SK-N-SH (cell line): ENCODE data around the gene CTF1. TPM values are rescaled to one million over a fixed set of nuclear protein-coding genes. Genes with fewer than 3 reads are reported as not detected.
A peak's percentile ranks its signal among the peaks of the same experiment; 100 is the strongest.

Experiments
- CTCF ChIA-PET: fragments of 300-600, 350-600 bp; formaldehyde crosslinking; extraction: SDS; loops from one replicate; lab custom pipeline; 2021; lab: Yijun Ruan, JAX
- POLR2A ChIA-PET: fragments of 350-600 bp; sonication (Branson Sonifier 250); formaldehyde crosslinking; extraction: SDS; loops from one replicate; lab custom pipeline; 2020; ENCODE audit warnings: antibody characterized with exemption, inconsistent platforms; lab: Yijun Ruan, JAX
- DNase-seq: peaks from one replicate; pipeline ENCODE4 v3.0.0; 2012
- H2AFZ ChIP-seq: fragments of 200-600 bp; sonication (generic); 2 replicates; pipeline ENCODE4 v1.8.1; 2016; ENCODE audit warnings: antibody characterized with exemption, mild to moderate bottlenecking, low read depth
- H3F3A ChIP-seq: fragments of 200-600 bp; sonication (generic); replicated peaks from 2 replicates; pipeline ENCODE3; 2016; ENCODE audit warnings: antibody characterized with exemption, mild to moderate bottlenecking; ENCODE audit not compliant: insufficient read depth
- H3K27ac ChIP-seq, 2 experiments: fragments of 200-500 bp in 1 of 2; fragments of 200-600 bp in 1 of 2; sonication (Bioruptor generic) in 1 of 2; sonication (generic), shearing (Covaris generic) in 1 of 2; 2 replicates each; pipeline versions ENCODE4 v1.5.1 to v1.6.1; 2014 to 2016; ENCODE audit warnings: low read depth in 2 of 2, inconsistent platforms in 1 of 2, low read length in 1 of 2, mild to moderate bottlenecking in 1 of 2, mixed read lengths in 1 of 2
- H3K27me3 ChIP-seq: fragments of 200-600 bp; sonication (generic), shearing (Covaris generic); 2 replicates; pipeline ENCODE4 v1.6.1; 2016; ENCODE audit warnings: mixed run types; ENCODE audit not compliant: insufficient read depth
- H3K36me3 ChIP-seq, 2 experiments: fragments of 200-500 bp in 1 of 2; fragments of 200-600 bp in 1 of 2; sonication (Bioruptor generic) in 1 of 2; sonication (generic) in 1 of 2; replicated peaks in 1 of 2; 2 replicates each; pipeline versions ENCODE3 to v1.5.1; 2014 to 2016; ENCODE audit warnings: low read length in 1 of 2, mild to moderate bottlenecking in 1 of 2; ENCODE audit not compliant: insufficient read depth in 2 of 2, control insufficient read depth in 1 of 2
- H3K4me1 ChIP-seq, 2 experiments: fragments of 200-500 bp in 1 of 2; fragments of 200-600 bp in 1 of 2; sonication (Bioruptor generic) in 1 of 2; sonication (generic), shearing (Covaris generic) in 1 of 2; 2 replicates each; pipeline versions ENCODE4 v1.5.1 to v1.6.1; 2014 to 2016; ENCODE audit warnings: low read depth in 1 of 2, low read length in 1 of 2, mixed run types in 1 of 2; ENCODE audit not compliant: insufficient read depth in 2 of 2, control insufficient read depth in 1 of 2
- H3K4me2 ChIP-seq: fragments of 200-600 bp; sonication (generic), shearing (Covaris generic); 2 replicates; pipeline ENCODE4 v1.6.1; 2017; ENCODE audit warnings: mixed run types
- H3K4me3 ChIP-seq, 2 experiments: fragments of 200-500 bp in 1 of 2; fragments of 200-600 bp in 1 of 2; sonication (Bioruptor generic) in 1 of 2; sonication (generic), shearing (Covaris generic) in 1 of 2; 2 replicates each; pipeline versions ENCODE4 v1.5.1 to v1.8.1; 2014 to 2016; ENCODE audit warnings: low read depth in 2 of 2, inconsistent platforms in 1 of 2, low read length in 1 of 2, mild to moderate bottlenecking in 1 of 2, mixed read lengths in 1 of 2, moderate library complexity in 1 of 2
- H3K79me2 ChIP-seq: fragments of 200-600 bp; sonication (generic); 2 replicates; pipeline ENCODE4 v1.8.1; 2017; ENCODE audit warnings: mild to moderate bottlenecking; ENCODE audit not compliant: insufficient read depth
- H3K9ac ChIP-seq: fragments of 200-600 bp; sonication (generic); 2 replicates; pipeline ENCODE4 v1.6.1; 2017; ENCODE audit warnings: mixed run types
- H3K9me2 ChIP-seq: fragments of 200-600 bp; sonication (generic); 2 replicates; pipeline ENCODE4 v1.6.1; 2017; ENCODE audit warnings: mixed run types
- H3K9me3 ChIP-seq: fragments of 200-600 bp; sonication (generic); 2 replicates; pipeline ENCODE4 v1.6.1; 2017; ENCODE audit warnings: mixed run types, mild to moderate bottlenecking, moderate library complexity
- H4K20me1 ChIP-seq: fragments of 200-600 bp; sonication (generic); 2 replicates; pipeline ENCODE4 v1.6.1; 2017; ENCODE audit warnings: mild to moderate bottlenecking, mixed run types; ENCODE audit not compliant: insufficient read depth
- CHD2 ChIP-seq: fragments of 150-350 bp; IDR thresholded peaks from 2 replicates; pipeline ENCODE4 v1.6.1; 2018; ENCODE audit warnings: low read length; ENCODE audit not compliant: partially characterized antibody
- ELF1 ChIP-seq: IDR thresholded peaks from 2 replicates; pipeline ENCODE4 v1.4.0; 2012
- MXI1 ChIP-seq: IDR thresholded peaks from 2 replicates; pipeline ENCODE4 v1.6.1; 2012; ENCODE audit warnings: mild to moderate bottlenecking, low read depth, low read length, improper control_type of control experiment
- NFIC ChIP-seq: IDR thresholded peaks from 2 replicates; pipeline ENCODE4 v1.4.0; 2012; ENCODE audit warnings: borderline replicate concordance
- REST ChIP-seq: IDR thresholded peaks from 2 replicates; pipeline ENCODE4 v1.6.1; 2012; ENCODE audit warnings: mild to moderate bottlenecking, low read depth, low read length, moderate library complexity
- SIN3A ChIP-seq: IDR thresholded peaks from 2 replicates; pipeline ENCODE4 v1.6.1; 2012; ENCODE audit warnings: low read depth, mild to moderate bottlenecking, low read length, moderate library complexity, borderline replicate concordance
- TAF1 ChIP-seq: IDR thresholded peaks from 2 replicates; pipeline ENCODE4 v1.6.1; 2012; ENCODE audit warnings: low read depth, mild to moderate bottlenecking, low read length, moderate library complexity, borderline replicate concordance
- TEAD4 ChIP-seq: IDR thresholded peaks from 2 replicates; pipeline ENCODE4 v1.4.0; 2012; ENCODE audit warnings: mild to moderate bottlenecking, borderline replicate concordance; ENCODE audit not compliant: insufficient read depth
- YY1 ChIP-seq: IDR thresholded peaks from 2 replicates; pipeline ENCODE4 v1.4.0; 2012; ENCODE audit warnings: low read depth, mild to moderate bottlenecking
- WGBS: methylation state at CpG from one replicate; pipeline ENCODE4 v1.1.6; 2017; ENCODE audit warnings: low lambda C conversion rate; 5-methylcytosine and 5-hydroxymethylcytosine counted together
- polyA plus RNA-seq, 3 experiments: library from polyadenylated mRNA; depleted of rRNA; stranded (reverse); fragments of >200 nt; gene quantifications; 2 replicates each; pipeline ENCODE4 v1.2.3, GENCODE V29; 2012
- TF ChIP-seq, protein P1 (sequence below): fragments of 150-350 bp; IDR thresholded peaks from 2 replicates; pipeline ENCODE4 v1.6.1; 2016; ENCODE audit warnings: mild to moderate bottlenecking, low read depth, low read length

The CTF1 gene
- polyA plus RNA-seq, 1 of the 3 experiments (the other 2 are of a cell fraction): 45.7 TPM

- TF ChIP-seq REST (peak; percentile 29; the same call in 1 of the 2 replicates), SIN3A (peak; percentile 93), CHD2 (peak; percentile 81), ELF1 (peak; percentile 83), TEAD4 (peak; percentile 18; the same call in 1 of the 2 replicates), NFIC (no peak; the same call in 1 of the 2 replicates), MXI1 (peak; percentile 65; the same call in 1 of the 2 replicates), TAF1 (peak; percentile 97)
- TF ChIP-seq, protein P1, sequence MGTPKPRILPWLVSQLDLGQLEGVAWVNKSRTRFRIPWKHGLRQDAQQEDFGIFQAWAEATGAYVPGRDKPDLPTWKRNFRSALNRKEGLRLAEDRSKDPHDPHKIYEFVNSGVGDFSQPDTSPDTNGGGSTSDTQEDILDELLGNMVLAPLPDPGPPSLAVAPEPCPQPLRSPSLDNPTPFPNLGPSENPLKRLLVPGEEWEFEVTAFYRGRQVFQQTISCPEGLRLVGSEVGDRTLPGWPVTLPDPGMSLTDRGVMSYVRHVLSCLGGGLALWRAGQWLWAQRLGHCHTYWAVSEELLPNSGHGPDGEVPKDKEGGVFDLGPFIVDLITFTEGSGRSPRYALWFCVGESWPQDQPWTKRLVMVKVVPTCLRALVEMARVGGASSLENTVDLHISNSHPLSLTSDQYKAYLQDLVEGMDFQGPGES: no peak
These were observed 21.3 kb upstream of the CTF1 start (continued) for GRCh38 chr16:30874821-30875717.

GRCh38 chr16:30875871-30876801 lies 20.3 kb upstream of the CTF1 start:
- H3K4me2 ChIP-seq: peak overlapping the region; percentile 91
- peaks cover 54% of the 10 kb centered on the region for H3K79me2 ChIP-seq
- H3K4me3 ChIP-seq: peak overlapping the region; percentile 75 to 94
- ChIA-PET POLR2A (interaction anchor here (0.9 to 2.1 kb wide), 9 partner anchors 13 to 128 kb away, joined by 3 to 30 read pairs (median 5); partner anchors contain the start of genes FBXL19, PHKG2 and ZNF629), CTCF (interaction anchor here (0.7 to 2.0 kb wide), 11 partner anchors 11 to 89 kb away, joined by 3 to 8 read pairs (median 4); partner anchors contain the start of genes BCL7C and ZNF629)
- no peaks in the 10 kb centered on the region for H3K9me3 ChIP-seq
- peaks cover 7 to 16% of the 10 kb centered on the region in 2 experiments for H3K36me3 ChIP-seq
- peak overlapping the region; percentile 92 for H3K9ac ChIP-seq
- H4K20me1 ChIP-seq: no peaks in the 10 kb centered on the region
- TF ChIP-seq TEAD4 (no peak), YY1 (peak; percentile 28; the same call in 1 of the 2 replicates)
- peaks cover 6 to 7% of the 10 kb centered on the region in 2 experiments; a peak in 2 of 4 replicates for H3K4me1 ChIP-seq
- 15% methylated on average over 12 of the region's 12 CpGs for WGBS
- no peaks in the 10 kb centered on the region for H3K9me2 ChIP-seq
- DNase-seq: peak; percentile 55
- H3K27me3 ChIP-seq: no peaks in the 10 kb centered on the region
- peak overlapping the region; percentile 91 for H2AFZ ChIP-seq
- peaks cover 2% of the 10 kb centered on the region for H3F3A ChIP-seq
- peak overlapping the region; percentile 83 to 92 for H3K27ac ChIP-seq
